ENCODE data around the gene TBCE.

- TF ChIP-seq CTCF (IDR thresholded peaks at IDR 0.05) (peak in 2 of 6 experiments; percentile 27 to 40), POLR2A (IDR thresholded peaks at IDR 0.05) (peak; percentile 72 to 85)
These were observed 38.7 kb upstream of the TBCE start, which contains the start of gene GGPS1 for GRCh38 chr1:235328271-235329138.

Data from Peyer's patch (tissue), 4 donors.